ENCODE measurements around the gene TNS3. TPM values are rescaled to one million over a fixed set of nuclear protein-coding genes. Genes with fewer than 3 reads are reported as not detected.

TNS3 gene
- polyA plus RNA-seq, 1 donor: 66.7 TPM

DNA sequence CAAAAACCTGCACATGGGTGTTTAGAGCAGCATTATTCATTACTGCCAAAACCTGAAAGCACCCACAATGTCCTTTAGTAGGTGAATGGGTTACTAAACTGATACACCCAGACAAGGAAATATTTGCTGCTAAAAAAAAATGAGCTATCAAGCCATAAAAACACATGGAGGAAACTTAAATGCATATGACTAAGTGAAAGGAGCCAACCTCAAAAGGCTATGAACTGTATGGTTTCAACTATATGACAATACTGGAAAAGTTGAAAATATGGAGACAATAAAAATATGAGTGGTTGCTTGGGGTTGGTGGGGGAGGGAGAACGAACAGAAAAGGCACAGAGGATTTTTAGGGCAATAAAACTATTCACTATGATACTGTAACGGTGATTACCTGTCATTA lies 291.0 kb downstream of the TNS3 start:
- Histone ChIP-seq H3K4me1 (ENCODE audit: control insufficient read depth, insufficient read depth, low read length) (peaks cover 6% of the 10 kb centered on the region), H3K27ac (ENCODE audit: low read length) (no peak overlapping the region)

DNA sequence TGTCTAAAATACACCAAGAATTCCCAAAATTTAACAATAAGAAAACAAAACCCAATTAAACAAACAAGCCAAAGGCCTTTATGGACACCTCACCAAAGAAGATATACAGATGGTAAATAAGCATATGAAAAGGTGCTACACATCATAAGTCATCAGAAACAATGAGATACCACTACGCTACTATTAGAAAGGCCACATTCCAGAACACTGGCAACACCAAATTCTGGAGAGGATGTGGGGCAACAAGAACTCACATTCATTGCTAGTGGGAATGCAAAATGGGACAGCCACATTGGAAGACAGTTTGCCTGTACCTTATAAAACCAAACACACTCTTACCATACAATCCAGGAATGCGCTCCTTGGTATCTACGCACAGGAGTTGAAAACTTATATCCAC lies 291.4 kb downstream of the TNS3 start:
- Histone ChIP-seq H3K27me3 (ENCODE audit: control insufficient read depth, insufficient read depth, low read length) (no peaks in the 10 kb centered on the region), H3K9me3 (ENCODE audit: control insufficient read depth, low read depth, low read length) (no peaks in the 10 kb centered on the region), H3K27ac (ENCODE audit: low read length) (no peak overlapping the region), H3K4me3 (ENCODE audit: low read length) (no peak overlapping the region), H3K36me3 (ENCODE audit: control insufficient read depth, insufficient read depth, low read length) (peaks cover 86% of the 10 kb centered on the region), H3K4me1 (ENCODE audit: control insufficient read depth, insufficient read depth, low read length) (peaks cover 6% of the 10 kb centered on the region)
- DNase-seq: no peak
- WGBS (ENCODE audit: insufficient coverage, low lambda C conversion rate): 100% methylated on average over 1 of the region's 3 CpGs

More for the DNA sequence above, 291.0 kb downstream of the TNS3 start:
- Histone ChIP-seq H3K4me3 (ENCODE audit: low read length) (no peak overlapping the region), H3K9me3 (ENCODE audit: control insufficient read depth, low read depth, low read length) (no peaks in the 10 kb centered on the region), H3K36me3 (ENCODE audit: control insufficient read depth, insufficient read depth, low read length) (peaks cover 86% of the 10 kb centered on the region), H3K27me3 (ENCODE audit: control insufficient read depth, insufficient read depth, low read length) (no peaks in the 10 kb centered on the region)
- 100% methylated on average over 1 of the region's 2 CpGs for WGBS (ENCODE audit: insufficient coverage, low lambda C conversion rate)
- DNase-seq: no peak

DNA sequence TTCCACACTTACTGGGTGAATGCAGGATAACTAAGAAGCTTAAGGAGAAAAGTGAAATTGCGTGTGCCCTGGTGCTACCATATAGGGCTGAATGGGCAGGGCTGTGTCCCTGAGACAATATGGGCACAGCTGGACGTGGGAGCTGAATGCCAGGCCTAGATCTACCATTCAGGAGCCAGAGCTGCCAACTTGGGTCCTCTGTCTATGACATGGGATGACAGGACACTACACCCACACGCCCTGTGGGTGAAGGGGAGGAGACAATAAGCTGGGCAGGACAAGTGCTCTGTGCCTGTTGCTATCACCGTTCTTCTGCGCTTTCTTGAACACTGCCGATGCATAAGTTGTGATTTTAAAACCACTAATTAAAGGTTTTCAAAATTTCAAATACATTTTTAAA lies 293.9 kb downstream of the TNS3 start:
- H3K4me3 ChIP-seq (ENCODE audit: low read length): no peak overlapping the region
- H3K27me3 ChIP-seq (ENCODE audit: control insufficient read depth, insufficient read depth, low read length): no peaks in the 10 kb centered on the region
- peaks cover 17% of the 10 kb centered on the region for H3K4me1 ChIP-seq (ENCODE audit: control insufficient read depth, insufficient read depth, low read length)
- peaks cover 86% of the 10 kb centered on the region for H3K36me3 ChIP-seq (ENCODE audit: control insufficient read depth, insufficient read depth, low read length)
- WGBS (ENCODE audit: insufficient coverage, low lambda C conversion rate): no CpG with 5 or more reads among the region's 6 CpGs
- DNase-seq: no peak
- no peaks in the 10 kb centered on the region for H3K9me3 ChIP-seq (ENCODE audit: control insufficient read depth, low read depth, low read length)
- no peak overlapping the region for H3K27ac ChIP-seq (ENCODE audit: low read length)

DNA sequence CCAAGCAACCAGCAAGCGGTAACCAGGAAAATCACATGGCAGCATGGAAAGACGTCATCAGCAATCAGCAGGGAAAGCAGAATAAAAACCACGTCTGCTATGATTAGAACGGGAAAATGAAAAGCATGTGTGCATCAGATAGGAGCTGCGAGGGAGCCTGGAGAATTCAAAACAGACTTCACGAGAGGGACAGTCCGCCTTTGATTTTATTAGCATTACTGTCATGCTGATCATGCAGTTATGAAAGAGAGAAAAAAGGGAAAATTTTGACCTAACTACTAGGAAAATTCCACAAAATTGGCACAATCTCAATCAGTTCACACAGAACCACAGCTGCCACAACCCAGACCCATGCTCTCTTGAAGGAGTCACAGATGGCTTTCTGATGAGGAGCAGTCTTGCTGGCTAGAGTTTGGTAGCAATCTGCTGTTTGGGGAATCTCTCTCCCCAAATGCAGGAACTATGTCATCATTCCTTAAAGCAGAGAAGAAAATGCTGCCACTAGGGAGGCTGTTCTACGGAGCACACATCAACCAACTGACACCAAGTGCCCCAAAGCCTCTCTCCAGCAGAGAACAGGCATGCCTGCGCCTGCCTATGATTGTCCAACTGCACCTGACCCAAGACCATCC lies 295.9 kb downstream of the TNS3 start:
- 100% methylated on average over 4 of the region's 9 CpGs for WGBS (ENCODE audit: insufficient coverage, low lambda C conversion rate)
- H3K36me3 ChIP-seq (ENCODE audit: control insufficient read depth, insufficient read depth, low read length): peaks cover 87% of the 10 kb centered on the region
- H3K27me3 ChIP-seq (ENCODE audit: control insufficient read depth, insufficient read depth, low read length): no peaks in the 10 kb centered on the region
- no peak overlapping the region for H3K27ac ChIP-seq (ENCODE audit: low read length)
- no peak for DNase-seq
- no peak overlapping the region for H3K4me3 ChIP-seq (ENCODE audit: low read length)
- H3K4me1 ChIP-seq (ENCODE audit: control insufficient read depth, insufficient read depth, low read length): peaks cover 27% of the 10 kb centered on the region
- H3K9me3 ChIP-seq (ENCODE audit: control insufficient read depth, low read depth, low read length): no peaks in the 10 kb centered on the region

DNA sequence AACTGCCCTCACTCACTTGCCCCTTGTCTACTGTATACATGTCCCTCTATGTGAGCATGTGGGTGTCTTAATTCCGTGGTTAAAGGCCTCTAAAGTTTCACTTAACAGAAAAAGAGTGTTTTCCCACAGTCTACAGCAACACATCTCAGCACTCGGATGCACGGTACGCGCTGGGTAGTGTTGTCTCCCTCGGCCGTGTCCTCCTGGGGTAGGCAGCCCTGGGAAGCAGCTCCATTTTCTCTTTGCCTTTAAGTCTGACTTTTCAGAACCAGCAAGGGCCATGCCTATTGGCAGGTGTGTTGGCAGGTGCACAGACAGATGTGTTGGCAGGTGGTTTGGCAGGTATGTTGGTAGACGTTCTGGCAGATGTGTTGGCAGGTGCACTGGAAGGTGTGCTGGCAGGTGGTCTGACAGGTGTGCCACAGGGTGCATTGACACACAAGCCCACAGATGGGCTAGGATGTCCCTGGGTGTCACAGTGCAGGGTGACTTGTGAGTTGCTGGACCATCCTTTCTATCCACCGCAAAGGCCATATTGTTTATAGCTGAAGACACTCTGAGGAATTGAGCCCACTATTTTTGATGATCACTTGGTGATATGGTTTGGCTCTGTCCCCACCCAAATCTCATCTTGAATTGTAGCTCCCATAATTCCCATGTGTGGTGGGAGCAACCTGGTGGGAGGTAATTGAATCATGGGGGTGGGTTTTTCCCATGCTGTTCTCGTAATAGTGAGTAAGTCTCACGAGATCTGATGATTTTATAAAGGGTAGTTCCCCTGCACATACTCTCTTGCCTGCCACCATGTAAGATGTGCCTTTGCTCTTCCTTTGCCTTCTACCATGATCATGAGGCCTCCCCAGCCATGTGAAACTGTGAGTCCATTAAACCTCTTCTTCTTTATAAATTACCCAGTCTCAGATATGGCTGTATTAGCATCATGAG lies 296.9 kb downstream of the TNS3 start:
- H3K27me3 ChIP-seq (ENCODE audit: control insufficient read depth, insufficient read depth, low read length): no peaks in the 10 kb centered on the region
- H3K4me1 ChIP-seq (ENCODE audit: control insufficient read depth, insufficient read depth, low read length): peaks cover 27% of the 10 kb centered on the region
- no peak overlapping the region for H3K4me3 ChIP-seq (ENCODE audit: low read length)
- H3K9me3 ChIP-seq (ENCODE audit: control insufficient read depth, low read depth, low read length): no peaks in the 10 kb centered on the region
- peak overlapping the region; percentile 73 for H3K27ac ChIP-seq (ENCODE audit: low read length)
- DNase-seq: no peak
- H3K36me3 ChIP-seq (ENCODE audit: control insufficient read depth, insufficient read depth, low read length): peaks cover 88% of the 10 kb centered on the region
- WGBS (ENCODE audit: insufficient coverage, low lambda C conversion rate): no CpG with 5 or more reads among the region's 11 CpGs

DNA sequence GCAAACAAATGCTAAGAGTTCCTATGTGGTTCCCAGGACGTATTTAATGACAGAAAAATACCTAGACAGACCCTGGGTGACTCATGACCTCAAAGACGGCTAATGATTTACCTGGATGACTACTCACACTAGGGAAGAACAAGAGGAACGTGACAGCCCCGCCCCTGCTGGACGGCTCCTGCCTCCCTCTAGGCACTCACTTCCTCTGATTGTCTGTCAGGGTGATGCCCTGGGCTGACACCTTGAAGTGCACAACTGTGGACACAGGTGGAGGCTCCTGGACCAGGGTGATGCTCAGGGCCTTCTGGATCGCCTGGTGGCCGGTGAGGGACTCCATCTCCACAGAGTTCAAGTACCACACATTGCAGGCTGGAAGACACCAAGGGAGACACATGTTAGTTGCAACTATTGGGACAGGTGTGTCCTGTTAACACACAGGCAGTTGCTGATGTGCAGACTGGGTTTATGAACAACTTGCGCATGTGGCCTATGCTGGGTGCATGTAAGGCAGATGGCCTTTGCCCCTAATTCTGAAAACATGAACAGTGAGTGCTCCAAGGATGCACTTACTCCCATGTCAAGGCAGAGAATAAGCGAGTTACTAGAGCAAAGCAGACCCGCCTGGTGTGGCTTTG lies 298.3 kb downstream of the TNS3 start:
- Histone ChIP-seq H3K27ac (ENCODE audit: low read length) (peak overlapping the region; percentile 73), H3K27me3 (ENCODE audit: control insufficient read depth, insufficient read depth, low read length) (no peaks in the 10 kb centered on the region), H3K4me3 (ENCODE audit: low read length) (no peak overlapping the region), H3K36me3 (ENCODE audit: control insufficient read depth, insufficient read depth, low read length) (peaks cover 91% of the 10 kb centered on the region), H3K9me3 (ENCODE audit: control insufficient read depth, low read depth, low read length) (no peaks in the 10 kb centered on the region), H3K4me1 (ENCODE audit: control insufficient read depth, insufficient read depth, low read length) (peaks cover 27% of the 10 kb centered on the region)
- WGBS (ENCODE audit: insufficient coverage, low lambda C conversion rate): no CpG with 5 or more reads among the region's 10 CpGs
- peak; percentile 84 to 93 for DNase-seq

DNA sequence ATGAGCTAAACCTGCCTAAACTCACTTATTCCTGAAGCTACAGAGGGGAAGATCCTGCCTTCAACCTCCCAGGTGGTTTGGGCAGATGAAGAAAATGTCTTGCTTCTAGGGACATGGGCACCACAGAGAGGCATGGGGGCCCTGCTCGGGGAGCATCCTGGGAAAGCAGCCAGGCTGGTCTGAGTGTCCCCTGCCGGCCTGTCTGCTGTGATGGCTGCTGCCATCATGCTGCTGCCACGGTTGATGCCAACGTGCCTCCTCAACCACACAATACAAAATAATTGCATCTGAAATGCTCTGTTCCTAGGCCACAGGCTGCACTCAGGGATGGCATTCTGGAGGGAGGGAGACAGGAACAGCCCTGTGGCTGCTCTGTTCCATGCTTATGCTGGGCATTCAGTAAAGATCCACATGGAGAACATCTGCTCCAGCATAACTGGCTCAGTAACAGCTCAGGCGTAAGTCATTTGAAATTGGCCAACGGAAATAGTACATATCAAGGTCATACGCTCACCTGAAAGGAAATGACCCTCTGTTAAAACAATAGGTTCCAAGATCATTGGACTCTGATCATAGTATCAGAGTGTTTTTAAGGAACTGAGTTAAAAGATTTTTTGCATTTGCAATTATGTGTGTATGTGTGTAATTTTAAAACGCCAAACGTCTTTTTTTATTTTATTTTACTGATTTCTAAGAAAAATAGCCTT lies 299.0 kb downstream of the TNS3 start:
- Histone ChIP-seq H3K27ac (ENCODE audit: low read length) (peak overlapping the region; percentile 73), H3K9me3 (ENCODE audit: control insufficient read depth, low read depth, low read length) (no peaks in the 10 kb centered on the region), H3K4me1 (ENCODE audit: control insufficient read depth, insufficient read depth, low read length) (peaks cover 27% of the 10 kb centered on the region), H3K4me3 (ENCODE audit: low read length) (no peak overlapping the region), H3K36me3 (ENCODE audit: control insufficient read depth, insufficient read depth, low read length) (peaks cover 90% of the 10 kb centered on the region), H3K27me3 (ENCODE audit: control insufficient read depth, insufficient read depth, low read length) (no peaks in the 10 kb centered on the region)
- 60% methylated on average over 1 of the region's 9 CpGs for WGBS (ENCODE audit: insufficient coverage, low lambda C conversion rate)
- DNase-seq: no peak

DNA sequence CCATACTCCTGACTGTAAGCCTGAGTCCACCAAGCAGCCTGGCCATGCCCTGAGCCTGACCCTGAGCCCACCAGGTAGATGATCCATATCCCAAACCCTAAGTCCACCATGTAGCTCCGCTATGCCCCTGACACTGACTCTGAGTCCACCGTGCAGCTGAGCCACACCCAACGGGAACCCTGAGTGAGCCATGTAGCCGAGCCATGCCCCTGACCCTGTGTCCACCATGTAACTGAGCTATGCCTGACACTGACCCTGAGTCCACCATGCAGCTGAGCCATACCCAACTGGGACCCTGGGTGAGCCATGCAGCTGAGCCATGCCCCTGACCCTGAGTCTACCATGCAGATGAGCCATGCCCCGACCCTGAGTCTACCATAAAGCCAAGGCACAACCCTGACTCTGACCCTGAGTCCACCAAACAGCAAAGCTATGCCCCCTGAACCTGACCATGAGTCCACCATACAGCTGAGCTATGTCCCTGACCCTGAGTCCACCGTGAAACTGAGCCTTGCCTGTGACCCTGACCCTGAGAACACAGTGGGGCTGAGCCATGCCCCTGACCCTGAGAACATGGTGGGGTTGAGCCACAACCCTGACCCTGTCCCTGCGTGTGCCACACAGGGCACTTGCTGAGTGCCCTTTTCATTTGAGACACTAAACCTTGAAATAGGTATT lies 299.8 kb downstream of the TNS3 start:
- Histone ChIP-seq H3K27ac (ENCODE audit: low read length) (peak overlapping the region; percentile 73), H3K9me3 (ENCODE audit: control insufficient read depth, low read depth, low read length) (no peaks in the 10 kb centered on the region), H3K4me3 (ENCODE audit: low read length) (no peak overlapping the region), H3K36me3 (ENCODE audit: control insufficient read depth, insufficient read depth, low read length) (peaks cover 92% of the 10 kb centered on the region), H3K27me3 (ENCODE audit: control insufficient read depth, insufficient read depth, low read length) (no peaks in the 10 kb centered on the region), H3K4me1 (ENCODE audit: control insufficient read depth, insufficient read depth, low read length) (peaks cover 27% of the 10 kb centered on the region)
- 100% methylated on average over 1 of the region's 7 CpGs for WGBS (ENCODE audit: insufficient coverage, low lambda C conversion rate)
- DNase-seq: no peak

DNA sequence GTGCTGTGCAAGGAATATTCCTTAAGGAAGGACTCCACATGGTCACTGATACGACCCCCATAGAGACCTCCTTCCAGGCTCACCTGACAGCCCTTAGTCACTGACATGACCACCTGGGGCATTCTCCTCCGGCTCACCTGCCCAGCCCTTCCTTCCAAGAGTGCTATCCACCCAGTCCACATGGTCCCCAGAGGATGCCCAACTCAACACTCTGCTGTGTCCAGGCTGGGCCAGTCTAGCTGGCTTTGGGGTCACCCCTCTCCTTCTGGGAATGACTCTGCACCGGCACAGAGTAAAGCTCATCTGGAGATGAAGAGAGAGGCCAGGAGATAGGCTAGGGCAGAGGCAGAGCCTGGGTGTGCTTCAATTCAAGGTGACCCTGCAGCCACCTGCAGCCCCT lies 300.8 kb downstream of the TNS3 start:
- DNase-seq: no peak
- no CpG with 5 or more reads among the region's 3 CpGs for WGBS (ENCODE audit: insufficient coverage, low lambda C conversion rate)
- no peaks in the 10 kb centered on the region for H3K9me3 ChIP-seq (ENCODE audit: control insufficient read depth, low read depth, low read length)
- H3K27me3 ChIP-seq (ENCODE audit: control insufficient read depth, insufficient read depth, low read length): no peaks in the 10 kb centered on the region
- no peak overlapping the region for H3K27ac ChIP-seq (ENCODE audit: low read length)
- no peak overlapping the region for H3K4me3 ChIP-seq (ENCODE audit: low read length)
- peaks cover 95% of the 10 kb centered on the region for H3K36me3 ChIP-seq (ENCODE audit: control insufficient read depth, insufficient read depth, low read length)
- peaks cover 27% of the 10 kb centered on the region for H3K4me1 ChIP-seq (ENCODE audit: control insufficient read depth, insufficient read depth, low read length)

Data from large intestine (tissue), 3 donors.